ENCODE results near the gene FUNDC2. TPM values are rescaled to one million over a fixed set of nuclear protein-coding genes. Genes with fewer than 3 reads are reported as not detected.

The FUNDC2 gene
- total and polyA plus RNA-seq, 10 of the 15 experiments (the other 5 are each of a cell fraction or from before 2014, with no cell fraction given): 70.5 to 353 (median 165) TPM

GRCh38 chrX:154990496-154990895, 36.1 kb upstream of the FUNDC2 start (continued):
- peak in 1 of 2 experiments; percentile 53; a peak in 1 of 4 replicates for TF ChIP-seq CEBPB (IDR thresholded peaks at IDR 0.05; ENCODE audit: borderline replicate concordance in 1 of 2, low read depth in 2 of 2, low read length in 2 of 2)
- TF ChIP-seq IKZF1 (conservative IDR thresholded peaks at IDR 0.05): peak; percentile 46; the same call in 1 of the 2 replicates
- TF ChIP-seq YY1 (IDR thresholded peaks at IDR 0.05; ENCODE audit: low read depth, low read length): no peak
- 0 out of 2 replicates have a peak, but pooled peaks have one; percentile 17 for TF ChIP-seq CREM (IDR thresholded peaks at IDR 0.05; ENCODE audit: low read depth)
- TF ChIP-seq SPI1 (IDR thresholded peaks at IDR 0.05; ENCODE audit: borderline replicate concordance, insufficient read depth, low read depth, low read length): no peak
- TF ChIP-seq ZBED1 (IDR thresholded peaks at IDR 0.05; ENCODE audit: borderline replicate concordance): peak; percentile 45; the same call in 1 of the 2 replicates
- TF ChIP-seq JUNB (IDR thresholded peaks at IDR 0.05): peak; percentile 11; the same call in 1 of the 2 replicates
- peak; percentile 87 for TF ChIP-seq MTA2 (IDR thresholded peaks at IDR 0.05; ENCODE audit: low read depth)
- TF ChIP-seq MAX (IDR thresholded peaks at IDR 0.05; ENCODE audit: low read depth, low read length): no peak
- TF ChIP-seq ATF7 (IDR thresholded peaks at IDR 0.05; ENCODE audit: low read depth): peak; percentile 58
- TF ChIP-seq IKZF2 (IDR thresholded peaks at IDR 0.05): peak; percentile 63 to 64; a peak in 2 of 4 replicates
- TF ChIP-seq PAX8 (IDR thresholded peaks at IDR 0.05): no peak
- TF ChIP-seq ZNF384 (IDR thresholded peaks at IDR 0.05; ENCODE audit: borderline replicate concordance, low read depth, low read length): no peak
- peak; percentile 93 for TF ChIP-seq ZNF24 (IDR thresholded peaks at IDR 0.05)
- peak; percentile 56 for TF ChIP-seq BCL3 (IDR thresholded peaks at IDR 0.05; ENCODE audit: borderline replicate concordance, insufficient read depth, low read depth, low read length, poor library complexity, severe bottlenecking)
- TF ChIP-seq DPF2 (IDR thresholded peaks at IDR 0.05): peak; percentile 22; the same call in 1 of the 2 replicates
- no peak for TF ChIP-seq CBX5 (IDR thresholded peaks at IDR 0.05; ENCODE audit: low read depth)
- TF ChIP-seq ESRRA (IDR thresholded peaks at IDR 0.05; ENCODE audit: low read length): no peak
- TF ChIP-seq SREBF2 (IDR thresholded peaks at IDR 0.05; ENCODE audit: low read length): no peak
- TF ChIP-seq MYB (IDR thresholded peaks at IDR 0.05; ENCODE audit: borderline replicate concordance, low read depth, low read length): no peak
- TF ChIP-seq NFYA (IDR thresholded peaks at IDR 0.05; ENCODE audit: borderline replicate concordance, low read depth, low read length): no peak
- 0 out of 2 replicates have a peak, but pooled peaks have one; percentile 25 for TF ChIP-seq IRF4 (IDR thresholded peaks at IDR 0.05; ENCODE audit: low read depth, low read length)
- peak; percentile 41 for TF ChIP-seq SKIL (IDR thresholded peaks at IDR 0.05; ENCODE audit: low read depth, poor library complexity, severe bottlenecking)
- TF ChIP-seq TCF7 (IDR thresholded peaks at IDR 0.05; ENCODE audit: borderline replicate concordance): 0 out of 2 replicates have a peak, but pooled peaks have one; percentile 29
- no peak for TF ChIP-seq KLF5 (IDR thresholded peaks at IDR 0.05; ENCODE audit: partially characterized antibody)
- 0 out of 3 replicates have a peak, but pooled peaks have one; percentile 29 for TF ChIP-seq POU2F2 (IDR thresholded peaks at IDR 0.05; ENCODE audit: borderline replicate concordance, low read depth, low read length)
- peak; percentile 31 for TF ChIP-seq MEF2B (IDR thresholded peaks at IDR 0.05; ENCODE audit: partially characterized antibody, poor library complexity, severe bottlenecking)
- no peak for TF ChIP-seq MXI1 (IDR thresholded peaks at IDR 0.05; ENCODE audit: low read depth, low read length)
- no peak for TF ChIP-seq FOS (IDR thresholded peaks at IDR 0.05; ENCODE audit: borderline replicate concordance, extremely low read depth, insufficient read length)
